COLO829 (cell line): Measurements from ENCODE around the gene GTPBP3.
A peak's percentile ranks its signal among the peaks of the same experiment; 100 is the strongest.

Source experiments
- DNase-seq: peaks from one replicate; pipeline ENCODE4 v3.0.0; 2012; ENCODE audit warnings: low spot score

GTPBP3 gene

DNA sequence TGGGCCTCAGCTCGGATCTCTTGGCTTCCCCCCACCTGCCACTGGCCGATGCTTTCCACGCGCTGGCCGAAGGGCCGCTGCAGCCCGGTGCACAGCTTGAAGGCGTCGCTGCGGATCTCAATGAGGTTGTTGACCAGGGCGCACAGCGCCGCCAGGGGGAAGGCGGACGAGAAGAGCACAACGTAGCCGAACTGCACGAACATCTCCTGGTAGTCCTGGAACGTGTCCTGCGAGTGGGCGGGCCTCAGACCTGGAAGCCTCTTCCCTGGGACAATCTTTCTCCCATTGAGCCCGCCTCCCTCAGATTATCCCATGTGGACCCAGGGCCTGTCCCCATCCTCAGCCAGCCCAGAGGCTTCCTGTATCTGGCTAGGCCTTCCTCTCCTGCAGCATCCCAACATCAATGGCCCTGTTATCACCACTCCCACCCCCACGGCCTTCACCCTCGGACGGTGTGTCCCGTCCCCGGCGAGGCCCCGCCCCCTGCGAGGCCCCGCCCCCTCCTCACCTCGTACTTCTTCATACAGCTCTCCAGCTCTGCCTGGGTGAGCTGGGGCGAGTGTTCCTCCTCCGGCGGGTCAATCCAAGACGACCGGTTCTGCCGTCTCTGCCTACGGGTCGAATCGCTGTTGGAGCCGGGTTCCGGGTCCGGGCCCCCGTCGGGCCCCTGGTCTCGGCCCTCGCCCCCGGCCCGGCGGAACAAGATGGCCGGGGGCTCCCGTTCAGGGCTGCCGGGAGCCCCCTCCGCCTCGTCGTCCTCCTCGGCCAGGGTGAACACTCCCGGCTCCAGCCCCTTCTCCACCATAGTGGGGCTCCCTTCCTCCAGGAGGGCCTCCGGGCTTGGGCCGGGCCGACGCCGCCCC is 9.5 kb upstream of the GTPBP3 start:
- no peak for DNase-seq

DNA sequence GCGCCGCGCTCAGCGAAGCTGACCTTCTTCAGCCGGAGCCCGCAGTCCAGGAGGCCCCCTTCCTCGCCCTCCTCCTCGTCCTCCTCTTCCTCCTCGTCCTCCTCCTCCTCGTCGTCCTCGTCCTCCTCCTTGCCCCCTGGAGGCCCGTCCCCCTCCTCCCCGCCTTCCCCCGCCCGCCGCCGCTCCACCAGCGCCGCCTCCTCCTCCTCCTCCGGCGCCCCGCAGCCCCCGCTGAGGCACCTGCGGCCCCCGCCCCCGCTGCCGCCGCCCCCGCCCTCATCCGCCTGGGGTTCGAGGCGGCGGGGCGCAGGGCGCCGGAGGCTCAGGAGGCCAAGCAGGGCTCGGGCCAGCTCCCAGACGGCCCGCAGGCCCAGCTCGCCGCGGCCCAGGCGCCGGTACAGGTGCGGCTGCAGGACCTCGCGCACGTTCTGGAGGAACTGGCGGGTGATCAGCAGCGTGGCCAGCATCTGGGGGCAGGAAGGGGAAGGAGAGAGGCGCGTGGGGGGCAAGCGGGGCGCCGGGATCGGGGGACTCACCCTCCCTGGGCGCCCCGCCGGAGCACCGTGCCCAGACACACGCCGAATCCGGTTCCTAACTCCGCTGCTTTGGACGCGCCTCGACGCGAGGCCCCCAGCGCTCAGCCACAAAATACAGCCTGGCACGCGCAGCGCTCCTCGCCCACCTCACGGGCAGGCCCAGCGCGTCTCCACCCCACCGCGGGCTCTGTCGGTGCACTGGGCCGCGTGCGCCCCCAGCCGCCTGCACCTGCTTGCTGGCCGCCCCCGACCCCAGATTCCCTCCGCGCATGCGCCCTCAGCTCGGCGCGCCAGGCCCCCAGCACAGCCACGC is 8.6 kb upstream of the GTPBP3 start:
- no peak for DNase-seq

DNA sequence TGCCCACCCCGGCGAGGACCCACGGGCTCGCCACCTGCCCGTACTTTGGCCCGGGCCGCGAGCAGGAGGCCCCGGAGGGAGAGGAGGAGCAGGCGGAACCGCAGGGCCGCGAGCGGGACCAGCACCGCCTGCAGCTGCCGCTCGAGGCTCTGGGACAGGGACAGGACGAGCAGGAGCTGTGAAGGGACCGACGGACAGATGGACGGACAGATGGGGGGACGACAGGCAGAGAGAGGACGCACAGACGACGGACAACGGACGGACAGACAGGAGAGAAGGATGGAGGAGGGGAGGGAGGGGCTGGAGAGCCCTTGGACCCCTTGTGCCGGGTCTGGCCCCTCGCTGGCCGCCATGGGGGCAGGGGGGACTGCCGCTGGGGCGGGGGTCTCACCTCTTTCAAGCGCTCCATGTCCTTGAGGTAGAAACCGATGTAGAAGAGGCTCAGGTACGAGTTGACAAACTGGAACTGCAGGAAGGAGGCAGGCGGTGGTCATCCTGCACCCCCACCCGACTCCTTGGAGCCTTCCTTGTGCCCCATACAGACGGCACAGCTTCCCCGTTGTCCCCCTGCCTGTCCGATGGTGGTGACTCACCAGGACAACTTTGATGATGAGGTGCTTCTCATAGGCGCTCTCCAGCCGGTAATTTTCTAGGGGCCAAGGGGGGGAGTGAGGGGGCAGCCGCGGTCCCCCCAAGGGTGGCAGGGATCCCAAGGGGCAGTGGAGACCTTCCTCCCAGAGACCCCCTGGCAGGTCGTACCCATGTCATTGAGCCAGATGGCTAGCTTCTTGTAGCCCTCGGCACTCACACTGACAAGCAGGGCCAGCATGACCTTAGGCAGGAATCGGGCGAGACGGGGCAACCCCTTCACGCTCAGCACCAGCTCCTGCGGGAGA is 7.7 kb upstream of the GTPBP3 start:
- no peak for DNase-seq

DNA sequence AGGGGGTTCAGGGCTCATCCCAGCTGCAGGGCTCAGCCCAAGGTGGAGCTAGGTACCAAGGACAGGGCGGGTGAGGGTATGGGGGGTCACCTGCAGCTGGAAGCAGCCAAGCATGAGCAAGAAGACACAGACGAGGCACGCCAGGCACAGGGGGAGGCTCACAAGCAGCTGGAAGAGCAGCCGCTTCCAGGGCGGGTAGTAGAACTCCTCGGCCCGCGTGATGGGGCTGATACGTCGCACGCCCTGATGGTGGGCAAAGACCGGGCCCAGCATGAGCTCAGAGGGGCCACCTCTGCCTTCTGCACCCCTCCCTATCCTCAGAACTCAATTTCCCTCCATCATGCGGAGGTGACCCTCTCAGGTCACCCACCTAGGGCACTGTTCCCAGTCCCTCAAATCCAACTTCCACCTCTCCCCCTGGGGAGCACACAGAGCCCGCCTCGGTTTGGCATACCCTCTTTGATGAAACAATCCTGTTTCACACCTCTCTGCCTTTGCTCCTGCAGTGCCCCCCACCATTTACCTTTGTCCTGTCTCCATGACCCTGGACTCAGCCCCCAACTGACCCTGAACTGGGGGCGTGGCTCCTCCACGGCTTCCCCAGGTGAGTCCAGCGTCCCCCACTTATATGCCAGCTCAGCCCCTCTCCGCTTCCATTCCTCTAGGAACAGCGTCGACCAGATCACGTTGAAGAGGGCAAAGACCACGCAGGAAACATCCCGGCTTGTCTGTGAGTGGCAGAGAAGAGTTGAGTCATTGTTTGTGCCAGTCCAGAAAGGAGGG is 6.9 kb upstream of the GTPBP3 start:
- DNase-seq: no peak

- DNase-seq: no peak
Measured at GRCh38 chr19:17331045-17331558, 6.3 kb upstream of the GTPBP3 start.

DNA sequence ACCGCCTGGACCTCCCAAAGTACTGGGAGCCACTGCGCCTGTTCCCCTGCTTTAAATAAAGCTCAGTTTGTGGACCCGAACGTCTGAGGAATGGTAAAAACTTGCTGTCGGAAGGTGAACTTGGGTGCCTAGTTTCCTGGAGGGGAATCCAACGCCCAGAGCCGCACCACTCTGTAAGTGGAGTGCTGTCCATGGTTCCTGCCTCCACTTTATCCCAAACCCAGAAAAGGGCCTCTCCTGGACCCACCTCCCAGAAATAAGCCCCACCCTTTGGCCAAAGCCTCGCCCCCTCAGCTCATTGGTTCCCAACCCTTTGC is 5.0 kb upstream of the GTPBP3 start:
- no peak for DNase-seq

DNA sequence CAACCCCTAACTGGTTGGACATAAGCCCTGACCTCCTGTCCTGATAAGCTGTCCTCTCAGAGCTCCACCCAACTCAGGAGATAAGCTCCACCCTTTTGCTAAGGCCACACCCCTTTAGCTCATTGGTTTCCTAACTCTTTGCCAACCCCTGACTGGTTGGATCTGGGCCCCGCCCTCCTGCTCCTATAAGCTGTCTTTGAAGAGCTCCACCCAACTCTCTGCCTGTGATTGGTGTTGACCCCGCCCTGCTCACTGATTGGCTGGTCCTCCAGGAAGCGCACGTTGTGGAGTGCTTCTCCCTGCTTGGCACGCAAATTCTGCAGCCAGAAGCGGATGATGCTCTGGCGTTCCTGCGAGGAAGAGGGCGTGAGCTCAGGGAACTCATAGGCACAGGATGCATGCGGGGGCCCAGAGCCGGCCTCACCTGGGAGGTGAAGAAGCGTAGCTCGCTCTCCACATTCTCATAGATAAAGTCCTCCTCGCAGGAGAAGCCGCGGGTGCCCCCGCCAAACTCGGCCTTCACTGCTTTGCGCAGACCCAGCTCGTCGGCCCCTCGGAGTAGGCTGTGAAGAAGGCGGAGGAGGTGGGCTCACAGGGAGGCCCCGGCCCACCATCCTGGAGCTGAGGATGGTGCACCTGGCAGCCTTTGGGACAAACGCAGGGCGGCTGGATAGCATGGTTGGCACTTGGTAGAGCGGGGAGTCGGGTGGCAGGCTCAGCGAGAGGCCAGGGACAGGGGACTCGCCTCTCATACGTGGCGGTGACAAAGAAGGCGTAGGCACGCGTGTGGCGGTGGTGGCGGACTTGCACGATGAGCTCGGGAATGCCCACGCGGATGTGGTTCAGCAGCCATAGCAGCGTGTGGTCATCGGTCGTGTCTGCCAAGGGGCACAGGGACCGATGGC is 4.4 kb upstream of the GTPBP3 start:
- peak; percentile 55 for DNase-seq

GRCh38 chr19:17333611-17334413 is 3.5 kb upstream of the GTPBP3 start:
- DNase-seq: no peak

DNA sequence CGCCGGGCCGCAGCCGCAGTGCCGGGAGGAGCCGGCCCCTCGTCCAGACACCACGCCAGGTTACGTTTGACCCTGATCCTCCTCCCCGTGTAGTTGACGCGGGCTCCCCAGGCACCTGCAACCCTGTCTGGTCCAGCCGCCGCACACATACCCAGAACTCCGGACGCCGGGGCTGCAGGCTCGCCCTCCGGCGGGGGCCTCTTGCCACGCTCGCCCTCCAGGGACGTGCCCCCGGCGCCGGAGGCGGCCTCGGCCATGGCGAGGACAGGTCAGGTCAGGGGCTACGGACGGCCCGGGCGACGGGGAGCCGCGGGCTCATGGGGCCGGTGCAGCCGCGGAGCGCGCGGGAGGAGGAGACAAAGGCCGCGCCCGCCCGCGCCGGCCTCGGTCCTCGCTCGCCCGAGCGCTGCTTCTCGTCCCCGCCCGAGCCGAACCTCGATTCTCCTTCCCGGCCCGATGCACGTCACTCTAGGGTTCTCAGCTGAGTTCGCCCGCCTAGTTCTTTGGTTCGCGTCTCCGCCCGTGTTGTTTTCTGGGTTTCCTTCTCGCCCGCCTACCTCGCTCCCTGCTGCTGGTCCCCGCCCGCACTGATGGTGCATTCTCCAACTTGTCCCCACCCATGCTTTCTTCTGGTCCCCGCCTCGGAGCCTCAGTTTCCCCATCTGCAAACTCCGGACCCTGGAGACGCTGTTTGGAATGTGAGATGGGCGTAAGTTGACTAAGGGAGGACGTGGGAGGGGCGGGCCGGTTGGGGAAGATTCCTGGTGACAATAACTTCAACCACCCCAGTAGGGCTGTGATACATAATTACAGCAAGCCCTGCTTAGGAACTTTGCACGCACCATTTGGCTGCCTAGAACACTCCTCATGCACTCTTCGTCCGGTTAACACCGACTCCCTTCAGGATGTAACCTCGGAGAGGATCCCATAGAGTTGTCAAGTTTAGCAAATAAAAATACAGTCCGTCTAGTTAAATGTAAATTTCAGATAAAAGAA is 2.6 kb upstream of the GTPBP3 start, which contains the start of gene ANO8:
Gene ANO8 (minus strand): TSS at position 442 of the 996 bp plus-strand sequence. CDS start 185 bp downstream, at position 257.
- DNase-seq: peak; percentile 85

DNA sequence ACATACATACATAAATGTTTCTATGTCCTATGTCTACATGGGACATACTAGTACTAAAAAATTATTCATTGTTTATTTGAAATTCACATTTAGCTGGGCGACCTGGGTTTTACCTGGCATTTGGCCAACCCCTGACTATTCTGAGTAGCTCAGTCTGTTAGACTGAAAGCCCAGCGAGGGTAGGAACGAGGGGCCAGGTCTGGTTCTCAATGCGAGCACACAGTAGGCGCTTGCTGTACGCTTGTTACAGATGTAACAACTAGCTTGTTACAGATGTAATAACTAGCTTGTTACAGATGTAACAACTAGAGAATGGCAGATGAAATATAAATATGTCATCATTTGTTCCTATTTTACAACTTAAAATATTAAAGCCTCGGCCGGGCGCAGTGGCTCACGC is 1.8 kb upstream of the GTPBP3 start:
- DNase-seq: no peak

DNA sequence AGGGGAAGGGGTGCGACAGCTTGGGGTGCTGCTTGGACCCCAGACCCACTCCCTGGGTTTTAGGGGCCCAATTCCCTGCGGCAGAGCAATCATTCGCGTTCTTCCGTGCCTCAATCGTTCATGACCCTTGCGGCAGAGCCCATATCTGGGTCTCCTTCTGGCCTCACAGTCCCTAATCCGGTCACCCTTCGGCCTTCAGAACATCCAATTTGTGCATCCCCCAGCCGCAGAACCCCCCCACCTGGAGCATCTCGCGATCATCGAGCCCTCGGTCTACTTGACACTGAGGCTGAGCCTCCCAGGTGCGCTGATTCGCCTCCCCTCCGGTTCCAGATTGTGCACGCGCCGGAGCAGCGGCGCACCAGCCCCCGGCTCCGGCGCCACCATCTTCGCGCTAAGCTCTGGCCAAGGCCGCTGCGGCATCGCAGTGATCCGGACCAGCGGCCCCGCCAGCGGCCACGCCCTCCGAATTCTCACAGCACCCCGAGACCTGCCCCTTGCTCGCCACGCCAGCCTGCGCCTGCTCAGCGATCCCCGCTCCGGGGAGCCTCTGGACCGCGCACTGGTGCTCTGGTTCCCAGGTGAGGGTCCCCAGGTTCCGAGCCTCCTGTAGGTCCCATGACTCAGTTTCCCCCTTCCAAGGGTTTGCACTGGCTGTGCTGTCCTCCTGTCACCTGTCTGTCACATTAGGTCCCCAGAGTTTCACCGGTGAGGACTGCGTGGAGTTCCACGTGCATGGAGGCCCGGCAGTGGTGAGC is 501 bp downstream of the GTPBP3 start:
- no peak for DNase-seq

GRCh38 chr19:17338433-17339078 is 1.2 kb downstream of the GTPBP3 start:
- no peak for DNase-seq

DNA sequence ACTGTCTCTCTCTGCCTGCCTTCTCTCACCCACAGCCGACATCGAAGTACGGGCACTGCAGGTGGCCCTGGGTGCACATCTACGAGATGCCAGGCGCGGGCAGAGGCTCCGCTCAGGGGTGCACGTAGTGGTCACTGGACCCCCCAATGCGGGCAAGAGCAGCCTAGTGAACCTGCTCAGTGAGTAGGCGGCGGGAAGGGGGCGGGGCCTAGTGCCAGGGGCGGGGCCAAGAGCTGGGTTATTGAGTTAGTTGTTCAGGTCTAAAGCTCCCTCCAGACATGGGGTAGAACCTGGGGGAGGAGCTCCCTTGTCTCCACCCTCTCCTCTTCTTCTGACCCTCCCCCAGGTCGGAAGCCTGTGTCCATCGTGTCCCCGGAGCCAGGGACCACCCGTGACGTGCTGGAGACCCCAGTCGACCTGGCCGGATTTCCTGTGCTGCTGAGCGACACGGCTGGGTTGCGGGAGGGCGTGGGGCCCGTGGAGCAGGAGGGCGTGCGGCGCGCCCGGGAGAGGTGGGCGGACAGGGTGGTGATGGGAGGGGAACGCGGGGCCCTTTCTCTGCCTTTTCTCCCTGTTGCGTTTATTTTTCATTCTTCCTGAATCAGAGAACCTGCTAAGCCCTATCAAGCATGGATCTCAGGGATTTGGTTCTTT is 1.9 kb downstream of the GTPBP3 start:
- no peak for DNase-seq

GRCh38 chr19:17340302-17340870 is 3.0 kb downstream of the GTPBP3 start:
- no peak for DNase-seq

GRCh38 chr19:17340871-17341357 is 3.6 kb downstream of the GTPBP3 start:
- DNase-seq: no peak

DNA sequence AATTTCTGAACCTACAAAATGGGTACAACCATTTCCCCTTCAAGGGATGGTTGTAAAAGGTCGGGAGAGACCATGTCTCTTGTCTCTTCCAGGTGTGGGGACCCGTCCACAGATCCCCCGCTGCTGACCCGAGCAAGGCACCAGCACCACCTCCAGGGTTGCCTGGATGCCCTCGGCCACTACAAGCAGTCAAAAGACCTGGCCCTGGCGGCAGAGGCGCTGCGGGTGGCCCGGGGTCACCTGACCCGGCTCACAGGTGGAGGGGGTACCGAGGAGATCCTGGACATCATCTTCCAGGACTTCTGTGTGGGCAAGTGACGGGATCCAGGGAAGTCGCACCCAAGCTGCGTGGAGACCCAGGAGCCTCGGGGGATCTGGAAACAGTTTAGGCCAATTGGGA is 4.0 kb downstream of the GTPBP3 start:
- DNase-seq: no peak
